ENCODE results near the gene ENPP1. TPM values are rescaled to one million over a fixed set of nuclear protein-coding genes. Genes with fewer than 3 reads are reported as not detected.

ENPP1 gene
- total RNA-seq, 4 donors from 2014 or later: 26.5 to 128 (median 54.3) TPM

DNA sequence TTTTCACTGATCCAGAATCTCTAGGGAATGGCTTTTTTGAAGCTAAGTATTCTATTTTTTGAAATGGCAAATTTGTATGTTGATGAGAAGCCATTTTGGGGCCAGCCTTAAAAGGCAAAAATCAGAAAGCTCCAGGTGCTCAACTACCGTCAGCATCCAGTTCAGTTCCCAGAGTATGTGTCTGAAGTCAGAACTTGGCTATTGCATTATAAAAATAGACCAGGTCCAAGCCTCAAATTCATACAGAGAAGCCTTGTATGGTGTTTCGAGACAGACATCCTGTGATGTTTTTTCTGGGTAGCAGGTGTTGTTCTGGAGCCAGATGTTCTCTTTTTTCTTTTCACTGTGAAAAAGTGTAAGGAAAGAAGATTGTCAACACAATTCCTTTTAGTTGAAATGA, 75.2 kb downstream of the ENPP1 start:
- Histone ChIP-seq H3K9me3 (no peaks in the 10 kb centered on the region), H3K27ac (no peak overlapping the region), H3K4me1 (no peaks in the 10 kb centered on the region), H3K27me3 (no peaks in the 10 kb centered on the region), H3K4me3 (no peak overlapping the region), H3K36me3 (no peaks in the 10 kb centered on the region)
- no peak for TF ChIP-seq CTCF (IDR thresholded peaks at IDR 0.05)
- no peak for TF ChIP-seq POLR2A (IDR thresholded peaks at IDR 0.05)
- intact Hi-C loops (cut with DNase I; ENCODE audit: low total_unique reads): no loop called here
- DNase-seq: no peak

- H3K36me3 ChIP-seq: no peaks in the 10 kb centered on the region
- TF ChIP-seq CTCF (IDR thresholded peaks at IDR 0.05) (no peak), POLR2A (IDR thresholded peaks at IDR 0.05) (no peak)
- no peak overlapping the region for H3K27ac ChIP-seq
- H3K4me1 ChIP-seq: no peaks in the 10 kb centered on the region
- H3K9me3 ChIP-seq: no peaks in the 10 kb centered on the region
- no peak overlapping the region for H3K4me3 ChIP-seq
- intact Hi-C loops (cut with DNase I; ENCODE audit: low total_unique reads): no loop called here
- H3K27me3 ChIP-seq: no peaks in the 10 kb centered on the region
- no peak for DNase-seq
Measured at GRCh38 chr6:131885237-131885636, 77.4 kb downstream of the ENPP1 start.

DNA sequence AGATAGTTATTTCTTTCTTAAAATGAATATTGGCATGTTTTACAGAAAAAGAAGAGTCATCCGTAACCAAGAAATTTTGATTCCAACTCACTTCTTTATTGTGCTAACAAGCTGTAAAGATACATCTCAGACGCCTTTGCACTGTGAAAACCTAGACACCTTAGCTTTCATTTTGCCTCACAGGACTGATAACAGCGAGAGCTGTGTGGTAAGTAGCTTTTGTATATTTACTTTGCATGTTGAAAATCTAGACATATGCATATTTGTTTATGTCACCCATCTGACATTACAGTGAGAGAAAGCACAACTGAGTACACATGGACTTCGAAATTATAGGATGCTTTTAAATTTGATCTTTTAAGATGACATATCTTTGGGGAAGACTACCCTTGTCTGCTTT, 78.7 kb downstream of the ENPP1 start:
- Histone ChIP-seq H3K9me3 (no peaks in the 10 kb centered on the region), H3K4me1 (no peaks in the 10 kb centered on the region)
- TF ChIP-seq CTCF (IDR thresholded peaks at IDR 0.05) (no peak), POLR2A (IDR thresholded peaks at IDR 0.05) (no peak)

DNA sequence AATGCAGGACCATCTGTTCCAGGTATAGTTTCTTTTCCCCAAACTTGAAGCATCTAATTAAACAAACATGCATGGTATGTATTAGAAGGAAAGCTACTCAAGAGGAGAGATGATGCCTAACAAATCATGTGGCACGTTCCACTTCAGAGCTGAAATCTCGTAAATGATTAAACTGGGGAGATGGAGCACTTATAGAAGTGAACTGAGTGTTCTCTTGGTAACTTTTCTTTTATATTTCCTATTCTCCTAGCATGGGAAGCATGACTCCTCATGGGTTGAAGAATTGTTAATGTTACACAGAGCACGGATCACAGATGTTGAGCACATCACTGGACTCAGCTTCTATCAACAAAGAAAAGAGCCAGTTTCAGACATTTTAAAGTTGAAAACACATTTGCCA, 82.3 kb downstream of the ENPP1 start:
- Histone ChIP-seq H3K9me3 (no peaks in the 10 kb centered on the region), H3K36me3 (no peaks in the 10 kb centered on the region), H3K27ac (no peak overlapping the region), H3K4me1 (no peaks in the 10 kb centered on the region), H3K27me3 (no peaks in the 10 kb centered on the region), H3K4me3 (no peak overlapping the region)
- no peak for TF ChIP-seq POLR2A (IDR thresholded peaks at IDR 0.05)
- TF ChIP-seq CTCF (IDR thresholded peaks at IDR 0.05): no peak
- intact Hi-C loops (cut with DNase I; ENCODE audit: low total_unique reads): no loop called here
- no peak for DNase-seq

More for the DNA sequence above, 78.7 kb downstream of the ENPP1 start:
- H3K36me3 ChIP-seq: no peaks in the 10 kb centered on the region
- DNase-seq: no peak
- intact Hi-C loops (cut with DNase I; ENCODE audit: low total_unique reads): no loop called here
- no peaks in the 10 kb centered on the region for H3K27me3 ChIP-seq
- H3K4me3 ChIP-seq: no peak overlapping the region
- H3K27ac ChIP-seq: no peak overlapping the region

- Histone ChIP-seq H3K36me3 (no peaks in the 10 kb centered on the region), H3K9me3 (no peaks in the 10 kb centered on the region), H3K27me3 (no peaks in the 10 kb centered on the region), H3K27ac (no peak overlapping the region), H3K4me3 (no peak overlapping the region), H3K4me1 (no peaks in the 10 kb centered on the region)
- TF ChIP-seq POLR2A (IDR thresholded peaks at IDR 0.05) (no peak), CTCF (IDR thresholded peaks at IDR 0.05) (no peak)
- DNase-seq: no peak
- intact Hi-C loops (cut with DNase I; ENCODE audit: low total_unique reads): no loop called here
Measured at GRCh38 chr6:131893198-131893597, 85.4 kb downstream of the ENPP1 start.

Data from uterus (tissue), 4 donors.